ENCODE results near the gene ATG10.
"Not testable (repeated sequence)": the region's sequence is repeated elsewhere in the genome, so short reads cannot be mapped to it uniquely, and the experiment has no call there.

ATG10 gene

GRCh38 chr5:81971712-81972491 lies at the start of gene ATG10:
ATG10 (plus strand) TSS chr5:81972023; CDS start chr5:81987571, 15,548 bp downstream.
- DNase-seq, result peak; percentile 52

DNA sequence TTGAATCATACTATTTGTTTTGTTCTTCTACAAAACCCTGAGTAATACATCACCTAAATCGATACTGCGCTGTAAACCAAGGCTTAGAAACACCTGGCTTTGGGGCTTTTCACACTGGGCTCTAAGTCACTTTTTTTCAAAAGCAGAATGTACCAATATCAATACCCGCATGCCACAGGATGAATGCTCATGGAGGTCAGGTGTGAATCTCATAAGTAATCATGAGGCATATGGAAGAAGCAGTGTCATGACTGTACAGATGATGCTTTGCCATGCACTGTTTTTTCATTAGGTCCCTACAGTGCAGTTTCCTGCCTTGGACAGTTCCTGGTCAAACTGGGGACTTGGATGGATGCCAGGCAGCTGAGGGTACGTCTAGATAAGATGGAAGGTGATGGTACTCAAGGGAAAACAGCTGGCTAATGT lies 49.0 kb upstream of the ATG10 start:
- DNase-seq, result no peak

DNA sequence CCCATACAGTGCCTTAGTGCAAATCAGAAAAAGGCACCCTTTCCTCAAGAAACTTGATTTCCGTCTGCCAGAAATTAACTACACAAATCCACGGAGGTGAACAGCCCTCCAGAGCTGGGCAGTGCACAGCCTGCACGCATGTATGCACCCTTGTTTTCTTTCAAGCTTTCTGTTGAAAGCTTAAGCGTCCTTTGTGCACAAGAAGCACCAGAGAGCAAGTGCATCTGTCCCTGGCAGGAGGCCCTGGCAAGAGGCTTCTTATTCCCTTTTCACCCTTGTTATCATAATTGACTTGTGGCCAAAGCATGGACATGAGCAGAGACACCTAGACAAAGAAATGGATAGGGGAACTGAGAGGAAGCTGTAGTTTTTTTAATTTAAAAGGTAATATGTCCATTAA lies 47.4 kb upstream of the ATG10 start:
- no peak for DNase-seq

DNA sequence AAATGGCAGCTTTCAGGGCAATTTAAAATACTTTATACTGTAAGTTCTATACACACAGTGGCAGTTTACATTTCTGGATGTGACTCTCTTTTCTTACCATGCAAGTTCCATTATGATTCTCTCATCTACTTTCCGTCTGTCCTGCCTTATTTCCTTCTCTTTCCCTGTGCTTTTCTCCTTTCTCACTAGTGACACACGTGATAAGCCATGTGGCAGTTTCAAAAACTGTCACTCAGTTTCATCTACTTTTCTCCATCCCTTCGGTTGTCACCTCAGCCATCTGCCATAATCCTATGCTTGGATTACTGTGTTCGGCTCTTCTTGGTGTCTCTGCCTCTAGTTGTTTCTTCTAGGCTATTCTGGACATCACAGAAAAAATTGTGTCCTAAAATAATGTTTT lies 46.8 kb upstream of the ATG10 start:
- no peak for DNase-seq

DNA sequence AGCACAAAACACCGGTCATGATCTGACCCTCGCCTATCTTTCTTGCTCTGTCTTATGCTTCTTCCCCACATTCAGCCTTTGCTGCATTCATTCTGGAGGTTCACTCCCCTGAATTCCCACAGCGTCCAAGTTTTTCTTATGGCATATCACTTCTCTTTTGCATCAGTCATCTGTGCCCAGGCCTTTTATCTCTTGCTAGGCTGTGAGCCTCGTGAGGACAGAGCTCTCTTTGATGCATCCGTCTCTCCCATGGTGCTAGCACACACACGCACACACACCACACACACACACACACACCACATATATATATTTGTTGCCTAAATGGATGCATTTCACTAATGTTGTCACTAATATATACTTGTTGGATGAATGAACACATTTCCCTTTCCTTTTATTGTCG lies 45.8 kb upstream of the ATG10 start:
- no peak for DNase-seq

GRCh38 chr5:81936066-81936465 lies 35.8 kb upstream of the ATG10 start:
- DNase-seq, result no peak

GRCh38 chr5:81936750-81937149 lies 35.1 kb upstream of the ATG10 start:
- no peak for DNase-seq

GRCh38 chr5:81942746-81943145 lies 29.1 kb upstream of the ATG10 start:
- no peak for DNase-seq

DNA sequence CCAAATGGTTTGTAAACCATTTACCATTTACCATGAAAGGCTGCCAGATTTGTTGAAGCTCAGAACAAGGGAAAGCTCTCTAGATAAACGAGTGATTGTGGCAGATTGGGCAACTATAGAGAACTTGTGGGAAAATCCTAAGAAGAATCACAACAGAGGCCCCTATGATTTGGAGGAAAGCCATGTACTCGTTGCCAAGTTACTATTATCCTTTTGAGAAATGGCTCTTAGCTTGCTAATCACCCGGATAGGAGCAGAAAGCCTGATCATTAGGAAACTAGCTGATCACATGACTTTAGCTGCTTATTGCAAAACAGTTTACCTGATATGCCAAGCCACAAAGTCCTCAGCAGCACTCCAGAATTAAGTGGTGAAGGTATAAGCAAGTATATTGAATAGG lies 23.5 kb upstream of the ATG10 start:
- DNase-seq, result no peak

DNA sequence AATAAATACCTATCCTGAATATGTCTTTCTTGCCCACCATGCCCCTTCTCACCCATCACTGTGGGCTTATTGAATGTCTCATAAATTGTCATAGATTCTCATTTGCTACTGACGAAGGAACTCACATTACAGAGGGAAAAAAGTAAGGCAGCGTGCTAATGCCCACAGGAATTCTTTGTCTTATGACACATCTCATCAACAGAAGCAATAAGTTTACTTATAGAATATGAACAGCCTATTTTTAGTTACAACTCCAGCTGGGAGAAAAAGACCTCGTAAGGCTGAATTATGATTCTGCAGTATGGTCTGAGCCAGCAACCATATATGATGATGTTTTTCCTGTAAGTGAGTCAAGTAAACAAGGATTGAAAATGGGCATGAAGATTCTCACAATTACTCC lies 22.4 kb upstream of the ATG10 start:
- DNase-seq, result no peak

DNA sequence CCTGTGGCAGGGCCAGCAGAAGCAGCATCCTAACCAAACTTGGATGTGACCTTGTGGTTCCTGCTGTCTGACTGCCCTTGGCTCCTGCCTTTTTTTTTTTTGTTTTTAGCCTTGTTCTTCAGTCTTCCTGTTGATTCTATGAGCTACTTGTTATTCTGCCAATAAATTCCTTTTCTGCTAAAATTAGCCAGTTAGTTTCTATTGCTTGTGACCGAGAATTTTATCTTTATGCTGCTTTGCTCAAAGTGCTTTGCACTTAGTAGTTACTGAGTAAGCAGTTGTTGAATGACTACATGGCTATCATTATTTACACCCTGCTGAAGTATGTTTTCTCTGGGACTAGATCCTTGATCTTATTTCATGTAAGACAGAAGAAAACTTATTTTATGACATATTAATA lies 20.8 kb upstream of the ATG10 start:
- DNase-seq, result no peak

GRCh38 chr5:81954796-81955195 lies 17.0 kb upstream of the ATG10 start:
- DNase-seq, result not testable (repeated sequence)

DNA sequence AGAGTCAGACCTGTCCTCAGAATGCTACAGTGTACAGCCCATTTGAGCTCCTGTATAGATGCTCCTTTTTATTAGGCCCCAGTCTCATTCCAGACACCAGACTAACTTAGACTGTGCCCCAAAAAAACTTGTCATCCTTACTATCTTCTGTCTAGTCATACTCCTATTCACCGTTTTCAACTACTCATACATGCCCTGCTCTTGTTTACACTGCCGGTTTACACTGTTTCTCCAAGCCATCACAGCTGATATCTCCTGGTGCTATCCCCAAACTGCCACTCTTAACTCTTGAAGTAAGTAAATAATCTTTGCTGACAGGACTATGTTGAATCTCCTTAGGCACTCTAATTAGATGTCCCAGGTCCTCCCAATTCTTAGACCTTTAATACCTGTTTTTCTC lies 13.7 kb upstream of the ATG10 start:
- not testable (repeated sequence) for DNase-seq

GRCh38 chr5:81961651-81962440 lies 10.0 kb upstream of the ATG10 start:
- DNase-seq, result no peak

DNA sequence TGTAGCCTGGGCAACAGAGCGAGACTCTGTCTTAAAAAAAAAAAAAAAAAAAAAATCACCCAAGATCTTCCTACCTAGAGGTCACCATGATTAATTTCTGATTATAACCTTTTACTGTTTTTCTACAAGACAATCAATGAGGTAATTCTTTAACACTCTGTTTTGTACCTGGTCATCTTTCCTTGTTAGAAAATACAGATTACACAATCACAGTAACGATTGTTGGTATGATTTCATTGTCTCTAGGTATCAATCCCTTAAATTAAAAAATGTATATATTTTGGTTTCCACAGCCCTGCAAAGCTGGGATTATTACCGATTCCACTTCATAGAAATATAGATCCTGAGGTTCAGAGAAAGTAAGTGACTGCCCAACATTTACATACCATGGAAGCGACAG lies 8.3 kb upstream of the ATG10 start:
- no peak for DNase-seq

DNA sequence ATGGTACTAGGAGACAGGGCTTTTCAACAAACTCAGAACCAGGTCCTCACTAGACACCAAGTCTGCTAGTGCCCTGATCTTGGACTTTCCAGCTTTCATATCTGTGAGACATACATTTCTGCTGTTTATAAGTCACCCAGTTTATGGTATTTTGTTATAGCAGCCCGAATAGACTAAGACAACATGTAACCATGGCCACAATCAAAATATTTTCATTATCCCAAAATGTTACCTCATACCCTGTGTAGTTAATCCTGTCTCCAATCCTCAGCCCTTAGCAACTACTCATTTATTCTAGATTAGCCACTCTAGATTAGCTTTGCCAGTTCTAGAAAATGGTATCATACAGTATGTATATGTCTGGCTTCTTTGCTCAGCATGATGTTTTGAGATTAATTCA lies 6.3 kb upstream of the ATG10 start:
- no peak for DNase-seq

- no peak for DNase-seq
Measured at GRCh38 chr5:81969226-81969625, 2.6 kb upstream of the ATG10 start.

DNA sequence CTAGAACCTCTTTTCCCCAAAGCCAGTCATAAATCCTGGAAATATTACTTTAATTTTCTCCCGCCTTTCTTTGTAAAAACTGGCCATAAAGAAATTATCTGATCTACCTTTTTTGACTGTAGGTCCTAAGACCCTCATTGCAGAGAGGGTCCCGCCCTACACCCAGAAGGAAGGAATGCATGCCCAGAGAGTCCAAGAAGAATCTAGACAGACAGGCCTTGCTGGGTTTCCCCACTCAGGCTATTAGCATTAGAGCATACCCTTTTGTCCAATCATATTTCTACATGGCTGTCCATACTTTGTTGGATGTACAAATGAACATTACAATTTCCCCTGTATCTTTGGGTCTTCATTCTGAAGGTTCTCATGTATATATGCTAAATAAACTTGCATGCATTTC lies 1.9 kb upstream of the ATG10 start:
- no peak for DNase-seq

DNA sequence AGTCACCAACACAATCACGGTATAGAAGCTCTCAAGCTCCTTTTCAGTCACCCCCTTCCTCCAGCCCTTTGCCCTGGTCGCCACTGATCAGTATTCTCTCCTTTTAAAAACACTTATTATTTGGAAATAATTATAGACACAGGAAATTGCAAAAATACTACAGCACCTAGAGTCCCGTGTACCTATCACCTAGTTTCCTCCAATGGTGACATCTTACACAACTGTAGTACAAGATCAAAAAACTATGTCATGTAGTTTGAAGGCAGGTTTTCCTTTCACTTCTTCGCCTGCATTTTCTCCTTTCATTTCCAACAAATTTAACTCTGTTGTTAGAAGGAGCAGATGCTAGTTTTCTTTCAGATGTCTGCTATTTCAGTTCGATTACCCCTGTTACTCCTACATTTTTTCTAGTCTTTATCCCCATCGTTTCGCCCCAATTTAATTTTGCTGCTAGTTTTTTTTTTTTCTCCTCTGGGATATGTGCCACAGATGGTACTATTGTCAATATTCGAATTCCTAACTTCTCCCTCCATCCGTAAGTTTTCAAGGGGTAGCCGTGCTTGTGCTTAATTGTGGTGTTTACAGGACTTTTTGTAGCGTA lies 612 bp upstream of the ATG10 start:
- no peak for DNase-seq

DNA sequence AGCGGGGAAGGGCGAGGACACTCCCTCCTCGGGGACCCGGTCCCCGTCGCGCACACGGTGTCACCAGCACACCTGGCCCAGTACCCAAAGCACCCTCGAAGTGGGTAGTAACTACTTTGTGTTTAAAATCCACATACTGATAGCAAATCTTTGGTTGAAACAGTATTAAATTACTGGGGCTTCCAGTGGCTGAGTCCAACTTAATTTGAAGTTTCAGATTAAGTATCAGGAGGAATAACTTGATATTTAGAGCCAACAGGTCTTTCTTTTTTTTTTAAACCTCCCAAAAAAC lies 615 bp downstream of the ATG10 start:
- DNase-seq, result no peak

DNA sequence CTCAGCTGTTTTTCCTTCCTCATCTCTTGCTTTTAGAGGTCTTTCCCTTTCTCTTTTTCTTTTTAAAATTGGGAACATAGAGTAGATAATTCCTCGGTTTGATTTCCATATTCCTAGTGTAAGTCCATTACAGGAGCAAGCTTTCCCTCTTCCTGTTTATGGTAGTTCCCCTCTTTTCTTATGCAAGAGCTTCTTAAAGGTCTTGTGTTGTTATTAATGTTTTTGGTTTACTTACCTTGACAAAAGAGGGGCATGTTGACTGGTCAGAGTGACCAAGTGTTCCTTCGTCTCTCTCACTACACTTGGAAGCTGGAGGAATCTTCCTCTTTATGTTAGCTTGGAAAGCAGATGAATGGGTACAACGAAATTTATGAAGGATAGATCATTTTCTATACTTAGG lies 8.3 kb downstream of the ATG10 start:
- DNase-seq, result no peak

GRCh38 chr5:81980598-81981260 lies 8.9 kb downstream of the ATG10 start:
- DNase-seq, result no peak

DNA sequence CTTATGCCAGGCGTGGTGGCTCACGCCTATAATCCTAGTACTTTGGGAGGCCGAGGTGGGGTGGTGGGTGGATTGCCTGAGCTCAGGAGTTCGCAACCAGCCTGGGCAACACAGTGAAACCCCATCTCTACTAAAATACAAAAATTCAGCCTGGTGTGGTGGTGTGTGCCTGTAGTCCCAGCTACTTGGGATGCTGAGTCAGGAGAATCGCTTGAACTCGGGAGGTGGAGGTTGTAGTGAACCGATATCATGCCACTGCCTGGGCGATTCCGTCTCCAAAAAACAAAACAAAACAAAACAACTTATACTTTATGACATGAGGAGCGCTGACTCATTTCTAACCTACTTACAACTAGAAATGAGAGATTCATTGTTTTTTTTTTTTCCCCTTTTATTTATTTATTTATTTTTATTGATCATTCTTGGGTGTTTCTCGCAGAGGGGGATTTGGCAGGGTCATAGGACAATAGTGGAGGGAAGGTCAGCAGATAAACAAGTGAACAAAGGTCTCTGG lies 10.4 kb downstream of the ATG10 start:
- not testable (repeated sequence) for DNase-seq
